Measurements from ENCODE around the gene CCDC3. TPM values are rescaled to one million over a fixed set of nuclear protein-coding genes. Genes with fewer than 3 reads are reported as not detected.

CCDC3 gene
- polyA plus RNA-seq, 1 donor from 2014 or later = 3.8 TPM

GRCh38 chr10:12974078-12974477 lies 27.4 kb downstream of the CCDC3 start:
- Histone ChIP-seq H3F3A (ENCODE audit: insufficient read depth, low read length, poor library complexity, severe bottlenecking) (no peaks in the 10 kb centered on the region), H3K36me3 (ENCODE audit: insufficient read depth, low read length) (no peaks in the 10 kb centered on the region), H3K9me2 (ENCODE audit: insufficient read depth, low read length) (no peaks in the 10 kb centered on the region), H3K27ac (ENCODE audit: low read length) (no peak overlapping the region), H3K9me3 (ENCODE audit: low read length) (no peaks in the 10 kb centered on the region), H3K27me3 (ENCODE audit: insufficient read depth, low read depth, low read length) (no peaks in the 10 kb centered on the region), H3K4me3 (ENCODE audit: low read length) (no peak overlapping the region), H4K20me1 (ENCODE audit: insufficient read depth) (no peaks in the 10 kb centered on the region), H2AFZ (ENCODE audit: low read depth, low read length) (no peak overlapping the region), H3K4me2 (ENCODE audit: low read length) (no peak overlapping the region), H3K79me2 (replicated peaks; ENCODE audit: insufficient read depth, low read length) (no peaks in the 10 kb centered on the region), H3K9ac (ENCODE audit: low read length) (no peak overlapping the region)
- TF ChIP-seq POLR2AphosphoS5 (IDR thresholded peaks at IDR 0.05) (no peak), MXI1 (conservative IDR thresholded peaks at IDR 0.05; ENCODE audit: poor library complexity, severe bottlenecking) (no peak), TAF1 (IDR thresholded peaks at IDR 0.05; ENCODE audit: low read depth) (no peak), EP300 (conservative IDR thresholded peaks at IDR 0.05; ENCODE audit: poor library complexity, severe bottlenecking) (no peak)

- H2AFZ ChIP-seq (ENCODE audit: low read depth, low read length) = no peak overlapping the region
- no peaks in the 10 kb centered on the region for H4K20me1 ChIP-seq (ENCODE audit: insufficient read depth)
- no peaks in the 10 kb centered on the region for H3K9me3 ChIP-seq (ENCODE audit: low read length)
- H3K9ac ChIP-seq (ENCODE audit: low read length) = no peak overlapping the region
- TF ChIP-seq, protein P1, sequence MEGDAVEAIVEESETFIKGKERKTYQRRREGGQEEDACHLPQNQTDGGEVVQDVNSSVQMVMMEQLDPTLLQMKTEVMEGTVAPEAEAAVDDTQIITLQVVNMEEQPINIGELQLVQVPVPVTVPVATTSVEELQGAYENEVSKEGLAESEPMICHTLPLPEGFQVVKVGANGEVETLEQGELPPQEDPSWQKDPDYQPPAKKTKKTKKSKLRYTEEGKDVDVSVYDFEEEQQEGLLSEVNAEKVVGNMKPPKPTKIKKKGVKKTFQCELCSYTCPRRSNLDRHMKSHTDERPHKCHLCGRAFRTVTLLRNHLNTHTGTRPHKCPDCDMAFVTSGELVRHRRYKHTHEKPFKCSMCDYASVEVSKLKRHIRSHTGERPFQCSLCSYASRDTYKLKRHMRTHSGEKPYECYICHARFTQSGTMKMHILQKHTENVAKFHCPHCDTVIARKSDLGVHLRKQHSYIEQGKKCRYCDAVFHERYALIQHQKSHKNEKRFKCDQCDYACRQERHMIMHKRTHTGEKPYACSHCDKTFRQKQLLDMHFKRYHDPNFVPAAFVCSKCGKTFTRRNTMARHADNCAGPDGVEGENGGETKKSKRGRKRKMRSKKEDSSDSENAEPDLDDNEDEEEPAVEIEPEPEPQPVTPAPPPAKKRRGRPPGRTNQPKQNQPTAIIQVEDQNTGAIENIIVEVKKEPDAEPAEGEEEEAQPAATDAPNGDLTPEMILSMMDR (IDR thresholded peaks at IDR 0.05; ENCODE audit: poor library complexity, severe bottlenecking) = no peak
- TF ChIP-seq EP300 (conservative IDR thresholded peaks at IDR 0.05; ENCODE audit: poor library complexity, severe bottlenecking) = no peak
- no peak for TF ChIP-seq MXI1 (conservative IDR thresholded peaks at IDR 0.05; ENCODE audit: poor library complexity, severe bottlenecking)
- TF ChIP-seq EZH2 (IDR thresholded peaks at IDR 0.05; ENCODE audit: borderline replicate concordance, insufficient read depth, low read length, poor library complexity, severe bottlenecking) = no peak
- TF ChIP-seq, protein P2, sequence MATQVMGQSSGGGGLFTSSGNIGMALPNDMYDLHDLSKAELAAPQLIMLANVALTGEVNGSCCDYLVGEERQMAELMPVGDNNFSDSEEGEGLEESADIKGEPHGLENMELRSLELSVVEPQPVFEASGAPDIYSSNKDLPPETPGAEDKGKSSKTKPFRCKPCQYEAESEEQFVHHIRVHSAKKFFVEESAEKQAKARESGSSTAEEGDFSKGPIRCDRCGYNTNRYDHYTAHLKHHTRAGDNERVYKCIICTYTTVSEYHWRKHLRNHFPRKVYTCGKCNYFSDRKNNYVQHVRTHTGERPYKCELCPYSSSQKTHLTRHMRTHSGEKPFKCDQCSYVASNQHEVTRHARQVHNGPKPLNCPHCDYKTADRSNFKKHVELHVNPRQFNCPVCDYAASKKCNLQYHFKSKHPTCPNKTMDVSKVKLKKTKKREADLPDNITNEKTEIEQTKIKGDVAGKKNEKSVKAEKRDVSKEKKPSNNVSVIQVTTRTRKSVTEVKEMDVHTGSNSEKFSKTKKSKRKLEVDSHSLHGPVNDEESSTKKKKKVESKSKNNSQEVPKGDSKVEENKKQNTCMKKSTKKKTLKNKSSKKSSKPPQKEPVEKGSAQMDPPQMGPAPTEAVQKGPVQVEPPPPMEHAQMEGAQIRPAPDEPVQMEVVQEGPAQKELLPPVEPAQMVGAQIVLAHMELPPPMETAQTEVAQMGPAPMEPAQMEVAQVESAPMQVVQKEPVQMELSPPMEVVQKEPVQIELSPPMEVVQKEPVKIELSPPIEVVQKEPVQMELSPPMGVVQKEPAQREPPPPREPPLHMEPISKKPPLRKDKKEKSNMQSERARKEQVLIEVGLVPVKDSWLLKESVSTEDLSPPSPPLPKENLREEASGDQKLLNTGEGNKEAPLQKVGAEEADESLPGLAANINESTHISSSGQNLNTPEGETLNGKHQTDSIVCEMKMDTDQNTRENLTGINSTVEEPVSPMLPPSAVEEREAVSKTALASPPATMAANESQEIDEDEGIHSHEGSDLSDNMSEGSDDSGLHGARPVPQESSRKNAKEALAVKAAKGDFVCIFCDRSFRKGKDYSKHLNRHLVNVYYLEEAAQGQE (IDR thresholded peaks at IDR 0.05; ENCODE audit: borderline replicate concordance) = no peak
- TF ChIP-seq POLR2AphosphoS5 (IDR thresholded peaks at IDR 0.05) = no peak
- TF ChIP-seq RAD21 (conservative IDR thresholded peaks at IDR 0.05) = no peak
- H3K36me3 ChIP-seq (ENCODE audit: insufficient read depth, low read length) = no peaks in the 10 kb centered on the region
- H3K27me3 ChIP-seq (ENCODE audit: insufficient read depth, low read depth, low read length) = no peaks in the 10 kb centered on the region
- H3F3A ChIP-seq (ENCODE audit: insufficient read depth, low read length, poor library complexity, severe bottlenecking) = no peaks in the 10 kb centered on the region
- H3K4me2 ChIP-seq (ENCODE audit: low read length) = no peak overlapping the region
- no peaks in the 10 kb centered on the region for H3K9me2 ChIP-seq (ENCODE audit: insufficient read depth, low read length)
- H3K79me2 ChIP-seq (replicated peaks; ENCODE audit: insufficient read depth, low read length) = no peaks in the 10 kb centered on the region
- no peak overlapping the region for H3K27ac ChIP-seq (ENCODE audit: low read length)
- H3K4me3 ChIP-seq (ENCODE audit: low read length) = no peak overlapping the region
Measured at GRCh38 chr10:12973149-12973718, 28.3 kb downstream of the CCDC3 start.

- Histone ChIP-seq H4K20me1 (ENCODE audit: insufficient read depth) (no peaks in the 10 kb centered on the region), H3K4me3 (ENCODE audit: low read length) (no peak overlapping the region), H3K9me2 (ENCODE audit: insufficient read depth, low read length) (no peaks in the 10 kb centered on the region), H3K27ac (ENCODE audit: low read length) (no peak overlapping the region), H3K27me3 (ENCODE audit: insufficient read depth, low read depth, low read length) (no peaks in the 10 kb centered on the region), H3K36me3 (ENCODE audit: insufficient read depth, low read length) (no peaks in the 10 kb centered on the region), H3K9ac (ENCODE audit: low read length) (no peak overlapping the region), H3K79me2 (replicated peaks; ENCODE audit: insufficient read depth, low read length) (no peaks in the 10 kb centered on the region), H3K9me3 (ENCODE audit: low read length) (peaks cover under 1% of the 10 kb centered on the region), H2AFZ (ENCODE audit: low read depth, low read length) (no peak overlapping the region), H3F3A (ENCODE audit: insufficient read depth, low read length, poor library complexity, severe bottlenecking) (no peaks in the 10 kb centered on the region), H3K4me2 (ENCODE audit: low read length) (no peak overlapping the region)
- TF ChIP-seq MXI1 (conservative IDR thresholded peaks at IDR 0.05; ENCODE audit: poor library complexity, severe bottlenecking) (no peak), EZH2 (IDR thresholded peaks at IDR 0.05; ENCODE audit: borderline replicate concordance, insufficient read depth, low read length, poor library complexity, severe bottlenecking) (no peak), SMC3 (conservative IDR thresholded peaks at IDR 0.05; ENCODE audit: poor library complexity) (no peak), TAF1 (IDR thresholded peaks at IDR 0.05; ENCODE audit: low read depth) (no peak)
- TF ChIP-seq, protein P2 (IDR thresholded peaks at IDR 0.05; ENCODE audit: borderline replicate concordance) = no peak
Measured at GRCh38 chr10:12972146-12972545, 29.4 kb downstream of the CCDC3 start.

All from neural cell (in vitro differentiated cells).